Activated CD4-positive, alpha-beta memory T cell treated with anti-CD3 and anti-CD28 coated beads, Interleukin-2, amount 10 ng/mL, durations not matched to agents 7 days and 5 days (primary cell): Measurements from ENCODE around the gene UGT1A4. TPM values are rescaled to one million over a fixed set of nuclear protein-coding genes. Genes with fewer than 3 reads are reported as not detected.

Source experiments
- CTCF ChIA-PET: fragments of 350-600 bp; sonication (Branson Sonifier 250); formaldehyde crosslinking; loops from one replicate; lab custom pipeline; 2021; ENCODE audit warnings: antibody characterized with exemption, inconsistent platforms; lab: Charles Lee
- POLR2A ChIA-PET: fragments of 350-600 bp; sonication (Branson Sonifier 250); formaldehyde crosslinking; loops from one replicate; lab custom pipeline; 2021; ENCODE audit warnings: antibody characterized with exemption; lab: Charles Lee
- DNase-seq: peaks from one replicate; pipeline ENCODE4 v3.0.0-alpha.2; 2020
- H3K27ac Mint-ChIP-seq: one replicate; pipeline ENCODE4 v1.8.0; 2021; ENCODE audit warnings: mild to moderate bottlenecking, mixed read lengths
- H3K27me3 Mint-ChIP-seq: one replicate; pipeline ENCODE4 v1.8.0; 2021; ENCODE audit warnings: mixed read lengths
- H3K36me3 Mint-ChIP-seq: one replicate; pipeline ENCODE4 v1.8.0; 2021; ENCODE audit warnings: low read depth, mixed read lengths
- H3K4me1 Mint-ChIP-seq: one replicate; pipeline ENCODE4 v1.8.0; 2021; ENCODE audit warnings: mixed read lengths
- H3K4me3 Mint-ChIP-seq: one replicate; pipeline ENCODE4 v1.8.0; 2021; ENCODE audit warnings: mild to moderate bottlenecking, mixed read lengths
- H3K9me3 Mint-ChIP-seq: one replicate; pipeline ENCODE4 v1.8.0; 2021; ENCODE audit warnings: mixed read lengths
- total RNA-seq, 2 experiments: library from RNA; stranded (reverse); gene quantifications; one replicate each; pipeline ENCODE4 v1.2.3, GENCODE V29; 2021

The UGT1A4 gene
- total RNA-seq, 2 experiments from 2014 or later = not detected

DNA sequence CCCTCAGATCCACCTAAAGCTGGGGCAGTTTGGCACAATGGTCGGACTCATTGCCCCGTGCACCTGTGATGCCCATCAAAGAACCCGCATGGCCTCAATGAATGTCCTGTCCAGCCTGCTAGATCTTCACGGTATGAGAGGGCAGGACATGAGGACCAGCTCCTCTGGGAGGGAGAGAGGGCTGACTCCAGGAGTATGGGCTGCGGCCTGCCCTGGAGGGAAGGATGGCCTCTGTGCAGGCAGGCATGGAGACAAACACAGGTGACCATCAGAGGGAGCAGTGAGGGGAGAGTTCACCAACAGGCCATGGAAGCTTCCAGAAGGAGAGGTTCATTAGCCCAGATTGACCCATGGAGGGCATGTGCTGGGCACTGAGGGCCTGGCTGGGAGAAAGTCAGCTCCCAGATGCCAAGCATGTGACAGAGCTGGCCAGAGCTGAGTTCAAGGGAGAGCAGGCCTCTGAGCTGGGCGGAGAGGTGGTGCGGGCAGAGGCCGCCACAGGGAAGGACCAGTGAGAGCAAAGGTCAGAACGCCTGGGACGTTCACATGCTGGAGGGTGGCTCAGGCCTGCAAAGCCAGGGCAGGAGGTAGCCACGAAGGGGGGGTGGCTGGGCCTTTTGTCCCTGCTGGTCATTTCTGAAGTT lies 99.6 kb downstream of the UGT1A4 start:
- ChIA-PET CTCF (no interaction called here), POLR2A (no interaction called here)
- Mint-ChIP-seq H3K27ac (no peak overlapping the region), H3K9me3 (no peaks in the 10 kb centered on the region), H3K4me1 (no peaks in the 10 kb centered on the region), H3K36me3 (no peaks in the 10 kb centered on the region), H3K27me3 (peaks cover 9% of the 10 kb centered on the region), H3K4me3 (no peak overlapping the region)
- DNase-seq = no peak

DNA sequence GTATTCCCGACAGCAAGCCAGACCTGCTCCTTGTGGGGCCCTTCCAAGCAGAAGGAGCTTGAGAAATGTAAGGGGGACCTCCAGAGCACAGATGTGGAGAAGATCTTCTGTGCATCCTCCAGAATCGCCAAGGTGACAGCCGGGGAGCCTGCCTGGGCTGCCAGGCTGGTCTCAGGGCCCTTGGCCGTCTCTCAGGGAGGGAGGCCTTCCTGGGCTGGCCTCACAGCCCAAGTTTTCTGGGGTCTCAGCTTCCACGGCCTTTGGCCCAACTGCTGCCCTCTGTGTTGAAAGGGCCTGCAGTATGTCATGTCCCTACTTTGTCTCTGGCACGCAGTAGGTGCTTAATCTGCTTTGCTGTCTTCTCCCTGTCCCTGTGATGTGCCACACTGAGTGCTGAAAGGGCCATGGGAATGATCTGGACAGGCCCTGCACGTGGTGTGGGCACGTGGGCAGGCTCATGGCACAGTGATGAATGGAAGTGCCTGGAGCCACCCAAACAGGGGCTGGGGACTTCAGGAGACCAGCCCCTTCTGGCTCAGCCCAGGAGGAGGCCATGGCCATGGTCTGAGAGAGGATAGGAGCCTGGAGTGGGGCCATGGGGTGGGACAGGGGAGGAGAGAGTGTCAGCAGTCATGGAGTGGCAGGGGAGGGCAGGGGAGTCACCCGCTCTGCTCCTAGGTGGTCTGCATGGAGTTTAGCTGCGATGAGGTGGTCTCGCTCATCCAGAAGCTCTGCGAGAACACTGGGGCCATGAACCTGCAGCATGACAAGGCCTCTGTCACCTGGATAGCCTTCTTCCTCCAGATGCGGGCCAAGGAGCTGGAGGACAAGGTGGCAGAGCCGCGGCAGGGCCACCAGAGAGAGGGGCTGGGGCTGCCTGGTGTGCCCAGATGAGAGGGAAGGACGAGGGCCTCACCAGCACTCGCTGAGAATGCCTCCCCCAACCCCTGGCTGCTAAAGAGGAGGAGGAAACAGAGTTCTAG lies 100.4 kb downstream of the UGT1A4 start:
- H3K36me3 Mint-ChIP-seq = no peaks in the 10 kb centered on the region
- ChIA-PET POLR2A (no interaction called here), CTCF (no interaction called here)
- H3K27me3 Mint-ChIP-seq = peaks cover 9% of the 10 kb centered on the region
- H3K27ac Mint-ChIP-seq = no peak overlapping the region
- H3K9me3 Mint-ChIP-seq = no peaks in the 10 kb centered on the region
- H3K4me3 Mint-ChIP-seq = no peak overlapping the region
- no peaks in the 10 kb centered on the region for H3K4me1 Mint-ChIP-seq
- no peak for DNase-seq

DNA sequence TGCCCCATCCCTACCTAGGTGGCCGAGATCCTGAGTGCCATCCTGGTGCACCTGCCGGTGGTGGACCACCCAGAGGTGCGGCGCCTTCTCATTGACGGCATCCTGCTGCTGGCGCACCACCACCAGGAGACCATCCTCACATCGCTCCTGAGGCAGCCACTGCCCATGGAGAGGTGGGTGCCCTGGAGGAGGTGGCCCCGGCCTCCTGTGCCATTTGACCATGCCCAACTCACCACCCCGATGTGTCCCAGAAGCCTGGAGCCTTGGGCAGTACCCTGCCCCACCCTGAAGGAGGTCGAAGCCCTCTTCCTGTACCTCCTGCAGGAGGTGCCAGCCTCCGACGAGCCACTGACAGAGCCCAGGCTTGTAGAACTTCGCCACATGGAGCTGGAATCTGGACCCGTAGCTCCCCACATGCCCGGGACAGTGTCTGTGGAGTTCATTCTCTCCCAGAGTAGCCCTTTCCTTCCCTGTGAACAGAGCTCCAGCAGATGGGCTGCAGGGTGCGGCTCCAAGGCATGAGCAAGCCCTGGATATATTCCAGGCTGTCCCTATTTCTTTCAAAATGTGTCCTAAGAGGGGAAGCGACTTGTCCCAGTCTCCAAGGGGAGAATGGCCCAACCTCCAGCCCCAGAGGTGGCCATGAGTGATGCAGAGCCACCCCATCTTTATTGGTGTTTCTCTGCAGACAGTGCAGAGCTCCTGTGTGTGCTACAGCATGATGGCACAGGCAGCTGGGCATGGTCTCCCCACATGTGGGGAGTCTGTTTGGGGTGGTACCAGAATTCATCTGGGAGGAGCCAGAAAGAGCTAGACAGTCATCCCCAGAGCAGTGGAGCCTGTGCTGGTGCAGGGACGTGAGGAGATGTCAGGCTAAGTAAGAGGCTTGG lies 101.6 kb downstream of the UGT1A4 start:
- ChIA-PET POLR2A (no interaction called here), CTCF (no interaction called here)
- H3K4me3 Mint-ChIP-seq = no peak overlapping the region
- no peaks in the 10 kb centered on the region for H3K4me1 Mint-ChIP-seq
- no peaks in the 10 kb centered on the region for H3K9me3 Mint-ChIP-seq
- no peak overlapping the region for H3K27ac Mint-ChIP-seq
- H3K36me3 Mint-ChIP-seq = no peaks in the 10 kb centered on the region
- peaks cover 8% of the 10 kb centered on the region for H3K27me3 Mint-ChIP-seq
- DNase-seq = no peak

GRCh38 chr2:233820774-233821105 lies 102.2 kb downstream of the UGT1A4 start:
- peaks cover 10% of the 10 kb centered on the region for H3K27me3 Mint-ChIP-seq
- H3K27ac Mint-ChIP-seq = no peak overlapping the region
- no peaks in the 10 kb centered on the region for H3K4me1 Mint-ChIP-seq
- no peak for DNase-seq
- no peak overlapping the region for H3K4me3 Mint-ChIP-seq
- CTCF ChIA-PET = no interaction called here
- H3K36me3 Mint-ChIP-seq = no peaks in the 10 kb centered on the region
- POLR2A ChIA-PET = no interaction called here
- H3K9me3 Mint-ChIP-seq = no peaks in the 10 kb centered on the region

GRCh38 chr2:233821196-233821595 lies 102.7 kb downstream of the UGT1A4 start:
- Mint-ChIP-seq H3K36me3 (no peaks in the 10 kb centered on the region), H3K4me1 (no peaks in the 10 kb centered on the region), H3K27ac (no peak overlapping the region), H3K27me3 (peaks cover 10% of the 10 kb centered on the region), H3K4me3 (no peak overlapping the region), H3K9me3 (no peaks in the 10 kb centered on the region)
- no peak for DNase-seq
- ChIA-PET POLR2A (no interaction called here), CTCF (no interaction called here)

DNA sequence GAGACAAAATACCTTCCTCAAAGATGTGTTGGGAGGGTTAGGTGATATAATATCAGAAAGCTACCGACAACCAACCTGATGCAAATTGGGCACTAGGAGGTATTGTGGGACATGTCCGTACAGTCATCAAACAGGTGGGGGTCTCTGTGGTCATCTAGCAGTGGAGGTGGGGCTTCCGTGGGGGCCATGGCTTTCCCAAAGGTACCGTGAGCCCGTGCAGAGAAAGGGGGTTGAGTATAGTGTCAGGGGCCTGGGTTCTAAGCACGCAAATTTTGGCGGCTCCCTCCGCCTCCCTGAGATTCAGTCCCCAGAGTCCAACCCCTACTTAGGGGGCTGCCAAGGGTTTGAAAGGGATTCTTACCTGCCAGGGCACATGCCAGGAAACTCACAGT lies 103.2 kb downstream of the UGT1A4 start:
- DNase-seq = no peak
- Mint-ChIP-seq H3K9me3 (no peaks in the 10 kb centered on the region), H3K36me3 (no peaks in the 10 kb centered on the region), H3K27ac (no peak overlapping the region), H3K4me1 (no peaks in the 10 kb centered on the region), H3K4me3 (no peak overlapping the region), H3K27me3 (peaks cover 11% of the 10 kb centered on the region)
- CTCF ChIA-PET = no interaction called here
- POLR2A ChIA-PET = no interaction called here

- ChIA-PET CTCF (no interaction called here), POLR2A (interaction anchor here (0.5 kb wide), 1 partner anchor 1668 kb away, joined by 4 read pairs; no protein-coding TSS in a partner anchor)
- Mint-ChIP-seq H3K4me1 (no peaks in the 10 kb centered on the region), H3K27ac (no peak overlapping the region), H3K36me3 (no peaks in the 10 kb centered on the region), H3K9me3 (no peaks in the 10 kb centered on the region), H3K27me3 (peaks cover 13% of the 10 kb centered on the region), H3K4me3 (no peak overlapping the region)
- DNase-seq = no peak
Observed at GRCh38 chr2:233822101-233822771, 103.7 kb downstream of the UGT1A4 start.

Other genes with a start within 250 kb of the UGT1A4 start
- 10 to 100 TPM; 17.1 to 18.9 TPM for gene USP40, start 152.0 kb upstream of the UGT1A4 start, total RNA-seq
- not detected for gene UGT1A8, start 101.1 kb upstream of the UGT1A4 start, total RNA-seq
- gene UGT1A10, start 82.3 kb upstream of the UGT1A4 start, total RNA-seq = not detected
- not detected for gene UGT1A9, start 46.8 kb upstream of the UGT1A4 start, total RNA-seq
- gene UGT1A7, start 36.8 kb upstream of the UGT1A4 start, total RNA-seq = not detected
- not detected for gene UGT1A6, start 25.8 kb upstream of the UGT1A4 start, total RNA-seq
- not detected for gene UGT1A5, start 5.8 kb upstream of the UGT1A4 start, total RNA-seq
- gene UGT1A3, start 10.3 kb downstream of the UGT1A4 start, total RNA-seq = not detected
- gene UGT1A1, start 41.5 kb downstream of the UGT1A4 start, total RNA-seq = not detected
- not detected for gene MROH2A, start 59.6 kb downstream of the UGT1A4 start, total RNA-seq
- gene HJURP, start 135.8 kb downstream of the UGT1A4 start, total RNA-seq = 100 to 1,000 TPM; 126 to 129 TPM
- gene TRPM8, start 198.6 kb downstream of the UGT1A4 start, total RNA-seq = not detected